HG03066 (cell line): ENCODE data around the gene ADAMTS4.
A peak's percentile ranks its signal among the peaks of the same experiment; 100 is the strongest.

Source experiments
- ATAC-seq: cut with Tn5 transposase; IDR thresholded peaks from one replicate; pipeline ENCODE4 v1.9.1; 2021; ENCODE audit warnings: low read depth; ENCODE audit not compliant: unreplicated experiment

Gene ADAMTS4

DNA sequence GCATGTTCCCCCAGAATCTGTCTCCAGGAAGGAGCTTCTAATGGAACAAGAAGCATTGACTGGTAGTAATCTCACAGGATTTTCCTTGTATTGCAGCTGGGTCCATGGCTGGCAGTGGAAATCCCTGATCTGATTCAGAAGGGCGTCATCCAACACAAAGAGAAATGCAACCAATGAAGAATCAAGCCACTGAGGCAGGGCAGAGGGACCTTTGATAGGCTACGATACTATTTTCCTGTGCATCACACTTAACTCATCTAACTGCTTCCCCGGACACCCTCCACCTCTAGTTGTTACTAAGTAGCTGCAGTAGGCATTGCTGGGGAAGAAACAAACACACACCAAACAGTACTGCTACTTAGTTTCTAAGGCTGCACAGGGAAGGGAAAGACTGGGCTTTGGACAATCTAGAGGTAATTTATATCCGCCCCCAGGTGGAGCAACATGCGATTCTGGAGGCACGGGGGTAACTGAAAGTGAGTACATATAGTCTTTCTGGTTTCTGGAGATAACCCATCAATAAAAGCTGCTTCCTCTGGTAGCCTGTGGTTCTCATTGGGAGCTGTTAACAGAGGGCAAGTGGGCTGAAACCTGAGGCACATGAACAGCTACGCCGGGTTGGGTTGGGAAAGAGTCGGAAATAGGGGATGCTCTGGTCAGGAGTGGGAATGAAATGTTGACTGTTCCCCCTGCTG, 40.4 kb downstream of the ADAMTS4 start:
- no peak for ATAC-seq

DNA sequence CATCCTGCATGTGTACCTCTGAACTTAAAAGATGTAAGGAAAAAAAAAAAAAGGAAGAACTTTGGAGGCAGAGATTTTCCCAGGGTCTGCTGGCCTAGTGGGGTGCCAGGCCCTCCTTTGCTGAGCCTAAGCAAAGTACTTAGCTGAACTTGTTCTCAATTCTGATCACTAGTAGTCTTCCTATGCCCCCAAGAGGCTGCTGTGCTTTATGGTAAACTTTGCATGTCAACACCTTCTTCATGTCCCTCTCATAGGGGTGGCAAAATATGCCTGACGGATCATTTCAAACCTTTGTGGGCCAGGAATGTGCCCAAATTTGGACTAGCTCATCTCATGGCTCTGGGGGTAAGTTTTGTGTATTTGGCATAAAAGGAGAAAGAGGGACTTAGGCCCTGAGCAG, 41.0 kb downstream of the ADAMTS4 start:
- ATAC-seq: no peak

DNA sequence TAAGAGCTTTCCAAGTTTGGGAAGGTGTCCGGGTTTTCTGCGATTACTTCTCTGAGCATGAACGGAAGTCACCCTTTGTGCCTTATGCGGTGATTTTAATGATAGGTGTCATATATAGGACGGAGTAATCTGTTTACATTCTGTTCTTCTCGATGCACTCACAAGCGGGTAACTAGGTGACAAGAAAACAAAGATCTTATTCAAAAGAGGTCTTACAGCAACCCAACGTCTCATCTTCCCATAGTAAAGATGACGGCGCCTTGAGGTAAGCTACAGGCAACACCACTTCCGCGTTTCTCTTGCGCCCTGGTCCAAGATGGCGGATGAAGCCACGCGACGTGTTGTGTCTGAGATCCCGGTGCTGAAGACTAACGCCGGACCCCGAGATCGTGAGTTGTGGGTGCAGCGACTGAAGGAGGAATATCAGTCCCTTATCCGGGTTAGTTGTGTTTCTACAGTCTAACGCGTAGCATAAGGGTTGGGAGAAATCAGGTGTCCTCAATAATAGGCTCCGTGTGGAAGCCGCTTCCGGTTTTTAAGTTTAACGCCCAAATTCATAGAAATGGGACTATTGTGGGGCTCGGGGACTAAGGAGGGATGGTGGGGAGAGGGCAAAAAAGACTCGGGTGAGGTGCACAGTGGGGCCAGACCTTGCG, 45.0 kb downstream of the ADAMTS4 start, which contains the start of gene UFC1:
Gene UFC1 (plus strand): TSS at position 297 of the 656 bp plus-strand sequence. CDS start 20 bp downstream, at position 317.
- peak; percentile 91 for ATAC-seq

DNA sequence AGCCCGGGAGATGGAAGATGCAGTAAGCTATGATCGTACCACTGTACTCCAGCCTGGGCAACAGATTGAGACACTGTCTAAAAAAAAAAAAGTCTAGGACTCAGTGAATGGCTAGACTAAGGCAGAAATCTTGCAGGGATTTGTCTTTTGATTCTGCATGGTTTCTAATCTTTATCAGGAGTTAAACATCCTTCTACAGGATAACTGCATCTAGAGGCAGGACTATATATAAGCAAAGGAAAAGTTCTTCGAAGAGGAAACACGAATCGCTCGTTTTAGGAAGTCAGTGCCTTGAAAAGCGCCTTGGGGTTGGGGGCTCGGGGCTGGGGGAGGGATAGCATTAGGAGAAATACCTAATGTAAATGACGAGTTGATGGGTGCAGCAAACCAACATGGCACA, 45.7 kb downstream of the ADAMTS4 start:
- ATAC-seq: no peak

DNA sequence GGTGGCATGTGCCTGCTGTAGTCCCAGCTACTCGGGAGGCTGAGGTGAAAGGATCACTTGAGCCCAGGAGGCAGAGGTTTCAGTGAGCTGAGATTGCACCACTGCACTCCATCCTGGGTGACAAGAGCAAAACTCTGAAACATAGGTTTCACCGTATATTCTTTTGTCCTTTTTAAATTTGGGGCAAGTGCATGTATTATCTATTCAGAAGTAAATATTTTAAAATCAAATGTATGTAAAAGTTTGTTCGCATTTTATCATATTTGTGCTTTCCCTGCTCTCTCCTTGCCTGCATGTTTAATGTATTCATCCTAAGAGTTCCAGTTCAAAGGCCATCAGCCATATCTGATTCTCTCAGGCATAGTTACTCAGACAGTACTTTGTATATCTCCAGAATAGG, 53.0 kb downstream of the ADAMTS4 start:
- ATAC-seq: no peak

DNA sequence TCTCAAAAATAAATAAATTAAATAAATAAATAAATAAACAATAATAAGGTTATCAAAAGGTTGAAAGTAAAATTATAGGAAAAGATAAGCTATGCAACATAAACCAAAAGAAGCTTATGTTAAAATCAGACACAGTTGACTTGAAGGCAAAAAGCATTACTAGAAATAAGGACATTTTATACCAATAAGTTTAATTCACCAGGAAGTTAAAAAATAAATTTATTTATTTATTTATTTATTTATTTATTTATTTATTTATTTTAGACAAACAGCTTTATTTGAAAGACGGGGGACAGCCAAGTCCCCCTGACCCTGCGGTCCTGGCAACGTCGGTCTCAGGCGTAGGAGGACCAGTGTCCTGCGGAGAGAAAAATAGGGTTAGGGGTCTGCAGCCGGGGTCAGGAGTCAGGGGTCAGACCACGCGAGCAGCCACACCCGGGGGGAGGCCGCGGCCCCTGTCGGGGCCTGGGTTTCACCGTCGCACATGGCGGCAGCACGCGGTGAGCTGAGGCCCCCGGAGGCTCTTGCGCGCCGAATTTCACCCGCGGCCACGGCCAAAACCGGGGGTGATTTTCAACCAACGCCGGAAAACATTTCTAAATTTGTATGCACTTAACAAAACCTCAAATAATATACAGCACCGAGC, 58.0 kb downstream of the ADAMTS4 start:
- no peak for ATAC-seq

DNA sequence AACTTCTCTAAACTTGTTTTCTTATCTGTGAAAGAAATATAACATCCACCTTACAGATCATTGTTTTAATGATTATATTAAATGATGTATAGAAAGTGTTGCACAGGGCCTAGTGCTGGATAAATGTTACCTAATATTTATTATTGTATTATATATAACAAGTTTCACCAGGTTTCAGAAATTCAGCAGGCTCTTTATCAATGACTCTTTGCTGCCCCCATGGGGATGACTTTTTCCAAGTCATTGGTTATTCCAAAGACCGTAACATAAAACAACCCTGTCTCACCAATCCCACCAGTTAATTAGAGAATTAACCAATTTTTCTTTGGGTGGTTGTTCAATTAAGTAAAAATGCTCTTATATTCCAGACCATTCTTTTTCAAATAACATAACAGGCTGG, 59.1 kb downstream of the ADAMTS4 start:
- no peak for ATAC-seq

DNA sequence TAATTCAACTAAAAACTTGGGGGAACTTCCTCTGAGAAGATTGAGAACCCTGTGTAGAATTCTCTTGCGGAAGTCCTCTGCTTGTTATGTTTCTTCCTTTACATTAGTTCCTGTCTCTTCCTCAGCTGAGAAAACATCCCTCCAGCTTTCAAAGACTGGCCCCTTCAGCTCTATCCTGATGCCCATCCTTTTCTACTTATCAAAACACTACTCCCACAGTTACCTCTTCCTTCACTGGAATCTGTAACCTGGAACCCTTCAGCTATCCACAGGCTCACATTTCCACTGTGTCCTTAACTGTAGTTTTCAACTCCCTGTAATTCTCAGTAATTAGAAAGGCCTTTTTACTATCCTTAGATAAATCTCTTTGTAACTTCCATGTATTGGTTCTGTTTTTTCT, 60.4 kb downstream of the ADAMTS4 start:
- no peak for ATAC-seq

DNA sequence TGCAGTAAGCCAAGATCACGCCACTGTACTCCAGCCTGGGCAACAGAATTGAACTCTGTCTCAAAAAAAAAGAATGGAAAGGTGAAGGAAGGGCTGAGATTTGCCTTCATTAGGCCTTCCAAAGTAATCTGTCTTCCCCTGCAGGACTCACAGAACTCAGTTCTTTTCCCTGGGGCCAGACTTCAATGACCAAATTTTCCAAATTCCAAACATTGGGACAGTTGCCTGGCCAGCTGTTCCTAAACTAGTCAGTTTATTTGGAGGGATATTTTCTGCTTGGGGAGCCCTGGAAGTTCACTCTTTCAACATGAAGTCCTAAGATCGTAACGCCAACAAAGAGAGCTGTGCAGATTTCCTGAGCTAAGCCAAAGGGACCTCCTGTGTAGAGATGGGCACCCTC, 61.0 kb downstream of the ADAMTS4 start:
- ATAC-seq: no peak
